A549 (cell line): Measurements from ENCODE around the gene ARHGAP23.

Experiments used
- BHLHE40 ChIP-seq: IDR thresholded peaks from 2 replicates; pipeline ENCODE4 v1.6.1; 2012; ENCODE audit warnings: low read depth, low read length, inconsistent platforms
- EP300 ChIP-seq, 2 experiments: fragments of >200 bp; sonication (Bioruptor Twin); formaldehyde crosslinking; IDR thresholded peaks; 2 replicates in 1 of 2; 3 replicates in 1 of 2; pipeline ENCODE4 v1.6.1; 2016 to 2017
- HES2 ChIP-seq: fragments of >200 bp; sonication (Bioruptor Twin); formaldehyde crosslinking; IDR thresholded peaks from 2 replicates; pipeline ENCODE4 v1.6.1; 2016
- KDM1A ChIP-seq: fragments of 200-600 bp; sonication (generic); IDR thresholded peaks from 2 replicates; pipeline ENCODE4 v1.6.1; 2016; ENCODE audit warnings: low read depth, mild to moderate bottlenecking
- NR3C1 ChIP-seq: fragments of >200 bp; sonication (Bioruptor Twin); formaldehyde crosslinking; IDR thresholded peaks from 3 replicates; pipeline ENCODE4 v1.6.1; 2017
- POLR2A ChIP-seq: IDR thresholded peaks from 2 replicates; pipeline ENCODE4 v1.6.1; 2012; ENCODE audit warnings: mild to moderate bottlenecking, low read length
- POLR2AphosphoS2 ChIP-seq: conservative IDR thresholded peaks from 2 replicates; pipeline ENCODE4 v1.6.1; 2012; ENCODE audit warnings: low read length, improper control_type of control experiment, inconsistent platforms
- RCOR1 ChIP-seq: fragments of 150-350 bp; IDR thresholded peaks from 2 replicates; pipeline ENCODE4 v1.6.1; 2014; ENCODE audit warnings: antibody characterized with exemption, low read length, low read depth
- REST ChIP-seq: fragments of 200-600 bp; sonication (generic); IDR thresholded peaks from 2 replicates; pipeline ENCODE4 v1.6.1; 2016; ENCODE audit warnings: antibody characterized with exemption, mild to moderate bottlenecking, moderate library complexity
- RFX5 ChIP-seq: fragments of 450-650 bp; IDR thresholded peaks from 2 replicates; pipeline ENCODE4 v1.7.1; 2014; ENCODE audit warnings: antibody characterized with exemption, mild to moderate bottlenecking, moderate library complexity
- TF ChIP-seq, protein P1 (sequence below): fragments of >200 bp; sonication (Bioruptor Twin); formaldehyde crosslinking; IDR thresholded peaks from 3 replicates; pipeline ENCODE4 v1.5.1; 2016
- TF ChIP-seq, protein P2 (sequence below): fragments of 150-350 bp; IDR thresholded peaks from 2 replicates; pipeline ENCODE4 v1.6.1; 2014; ENCODE audit warnings: low read depth, mild to moderate bottlenecking, low read length

- TF ChIP-seq POLR2A: no peak
- TF ChIP-seq, protein P1, sequence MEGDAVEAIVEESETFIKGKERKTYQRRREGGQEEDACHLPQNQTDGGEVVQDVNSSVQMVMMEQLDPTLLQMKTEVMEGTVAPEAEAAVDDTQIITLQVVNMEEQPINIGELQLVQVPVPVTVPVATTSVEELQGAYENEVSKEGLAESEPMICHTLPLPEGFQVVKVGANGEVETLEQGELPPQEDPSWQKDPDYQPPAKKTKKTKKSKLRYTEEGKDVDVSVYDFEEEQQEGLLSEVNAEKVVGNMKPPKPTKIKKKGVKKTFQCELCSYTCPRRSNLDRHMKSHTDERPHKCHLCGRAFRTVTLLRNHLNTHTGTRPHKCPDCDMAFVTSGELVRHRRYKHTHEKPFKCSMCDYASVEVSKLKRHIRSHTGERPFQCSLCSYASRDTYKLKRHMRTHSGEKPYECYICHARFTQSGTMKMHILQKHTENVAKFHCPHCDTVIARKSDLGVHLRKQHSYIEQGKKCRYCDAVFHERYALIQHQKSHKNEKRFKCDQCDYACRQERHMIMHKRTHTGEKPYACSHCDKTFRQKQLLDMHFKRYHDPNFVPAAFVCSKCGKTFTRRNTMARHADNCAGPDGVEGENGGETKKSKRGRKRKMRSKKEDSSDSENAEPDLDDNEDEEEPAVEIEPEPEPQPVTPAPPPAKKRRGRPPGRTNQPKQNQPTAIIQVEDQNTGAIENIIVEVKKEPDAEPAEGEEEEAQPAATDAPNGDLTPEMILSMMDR: no peak
- TF ChIP-seq RCOR1: no peak
- TF ChIP-seq RFX5: no peak
- TF ChIP-seq KDM1A: no peak
- TF ChIP-seq EP300 (IDR thresholded peaks at IDR 0.05): no peak
- no peak for TF ChIP-seq POLR2AphosphoS2
- TF ChIP-seq, protein P2, sequence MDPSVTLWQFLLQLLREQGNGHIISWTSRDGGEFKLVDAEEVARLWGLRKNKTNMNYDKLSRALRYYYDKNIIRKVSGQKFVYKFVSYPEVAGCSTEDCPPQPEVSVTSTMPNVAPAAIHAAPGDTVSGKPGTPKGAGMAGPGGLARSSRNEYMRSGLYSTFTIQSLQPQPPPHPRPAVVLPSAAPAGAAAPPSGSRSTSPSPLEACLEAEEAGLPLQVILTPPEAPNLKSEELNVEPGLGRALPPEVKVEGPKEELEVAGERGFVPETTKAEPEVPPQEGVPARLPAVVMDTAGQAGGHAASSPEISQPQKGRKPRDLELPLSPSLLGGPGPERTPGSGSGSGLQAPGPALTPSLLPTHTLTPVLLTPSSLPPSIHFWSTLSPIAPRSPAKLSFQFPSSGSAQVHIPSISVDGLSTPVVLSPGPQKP: no peak
- TF ChIP-seq HES2: no peak
- no peak for TF ChIP-seq NR3C1
- TF ChIP-seq REST: no peak
- TF ChIP-seq BHLHE40: no peak
These were observed 28.0 kb downstream of the ARHGAP23 start for GRCh38 chr17:38456031-38456815.
